ENCODE data around the gene ACKR4. TPM values are rescaled to one million over a fixed set of nuclear protein-coding genes. Genes with fewer than 3 reads are reported as not detected.

ACKR4 gene
- total RNA-seq, 6 experiments from 2014 or later = 0.15 to 0.30 (median 0.19) TPM; not detected in 1

- Histone ChIP-seq H3K27me3 (no peaks in the 10 kb centered on the region), H3K9me3 (no peaks in the 10 kb centered on the region), H3K4me1 (no peaks in the 10 kb centered on the region), H3K27ac (no peak overlapping the region), H3K4me3 (no peak overlapping the region), H3K36me3 (peaks cover 0 to 18% (median 5%) of the 10 kb centered on the region in 4 donors)
- ATAC-seq (no peak), DNase-seq (no peak)
- intact Hi-C loops (cut with DNase I) = loop anchor here in 1 of 2 donors (10.0 kb wide), 1 partner anchor 110 kb away; no protein-coding TSS in a partner anchor
- TF ChIP-seq POLR2A (IDR thresholded peaks at IDR 0.05) = no peak
- no peak for TF ChIP-seq CTCF (IDR thresholded peaks at IDR 0.05)
- 89% methylated on average over 1 of the region's 1 CpG for WGBS (ENCODE audit: insufficient coverage, low coverage, low lambda C conversion rate, missing lambda C conversion rate)
These were observed 48.0 kb downstream of the ACKR4 start for GRCh38 chr3:132645058-132645457.

GRCh38 chr3:132650153-132650552 is 53.1 kb downstream of the ACKR4 start:
- no peak overlapping the region for H3K27ac ChIP-seq
- peaks cover 0 to 19% (median 5%) of the 10 kb centered on the region in 4 donors for H3K4me1 ChIP-seq
- H3K27me3 ChIP-seq = no peaks in the 10 kb centered on the region
- H3K9me3 ChIP-seq = no peaks in the 10 kb centered on the region
- no peak for TF ChIP-seq CTCF (IDR thresholded peaks at IDR 0.05)
- TF ChIP-seq POLR2A (IDR thresholded peaks at IDR 0.05) = no peak
- ATAC-seq (no peak), DNase-seq (no peak)
- intact Hi-C loops (cut with DNase I) = no loop called here
- H3K36me3 ChIP-seq = no peaks in the 10 kb centered on the region
- H3K4me3 ChIP-seq = no peak overlapping the region
- WGBS (ENCODE audit: insufficient coverage, low coverage, low lambda C conversion rate, missing lambda C conversion rate) = 100% methylated on average over 1 of the region's 1 CpG

Other genes starting within 250 kb of the ACKR4 start
- gene DNAJC13, start 179.8 kb upstream of the ACKR4 start, total RNA-seq = 10 to 100 TPM; 12.6 to 19.4 (median 18.3) TPM
- gene ACAD11, start 62.5 kb downstream of the ACKR4 start, total RNA-seq = 100 to 1,000 TPM in 1 of 6 experiments, 10 to 100 TPM in 5; 60.9 to 108 (median 94.5) TPM
- gene UBA5, start 63.1 kb downstream of the ACKR4 start, total RNA-seq = 10 to 100 TPM; 24.3 to 41.3 (median 27.5) TPM
- 10 to 100 TPM in 1 of 6 experiments, 1 to 10 TPM in 5; 6.5 to 11.4 (median 9.3) TPM for gene NPHP3, start 125.1 kb downstream of the ACKR4 start, total RNA-seq

Measured in right lobe of liver (tissue), 6 donors.